GM12891 (cell line): Measurements from ENCODE around the gene PCSK6.

Source experiments
- PAX5 ChIP-seq: IDR thresholded peaks from 2 replicates; pipeline ENCODE4 v1.6.1; 2011; ENCODE audit warnings: low read length, moderate library complexity, mild to moderate bottlenecking; ENCODE audit not compliant: insufficient read depth, severe bottlenecking
- POLR2A ChIP-seq: IDR thresholded peaks from 2 replicates; pipeline ENCODE4 v1.6.1; 2011; ENCODE audit warnings: low read depth, low read length, control low read depth
- POLR2AphosphoS5 ChIP-seq: IDR thresholded peaks from 2 replicates; pipeline ENCODE4 v1.6.1; 2011; ENCODE audit warnings: low read depth, low read length, control low read depth
- SPI1 ChIP-seq: IDR thresholded peaks from 2 replicates; pipeline ENCODE4 v1.6.1; 2011; ENCODE audit warnings: low read depth, low read length, control low read depth
- TAF1 ChIP-seq: IDR thresholded peaks from 2 replicates; pipeline ENCODE4 v1.6.1; 2011; ENCODE audit warnings: low read depth, low read length, control low read depth

DNA sequence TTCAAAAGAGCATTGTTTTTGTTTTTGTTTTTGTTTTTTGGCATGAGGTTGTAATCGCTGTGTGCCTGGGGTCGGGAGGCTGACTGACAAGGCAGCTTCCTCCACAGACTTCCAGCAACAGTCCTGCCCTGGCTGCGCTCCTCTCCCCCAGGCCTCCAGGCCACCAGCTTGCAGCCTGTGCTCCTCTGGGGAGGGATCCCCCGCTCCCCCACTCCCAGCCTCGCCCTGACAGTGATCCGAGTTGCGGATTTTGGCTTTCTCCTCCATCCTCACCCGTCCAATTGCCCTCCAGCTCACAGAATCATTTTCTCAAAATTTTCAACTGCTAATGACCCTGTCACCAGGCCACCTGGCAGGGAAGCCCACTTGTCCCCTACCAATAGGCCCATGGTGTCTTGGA is 36.5 kb upstream of the PCSK6 start:
- TF ChIP-seq POLR2A = no peak
- TF ChIP-seq TAF1 = no peak
- TF ChIP-seq POLR2AphosphoS5 = no peak
- TF ChIP-seq SPI1 = no peak
- TF ChIP-seq PAX5 = no peak
